Measurements from ENCODE around the gene ANKRD11.

The ANKRD11 gene

DNA sequence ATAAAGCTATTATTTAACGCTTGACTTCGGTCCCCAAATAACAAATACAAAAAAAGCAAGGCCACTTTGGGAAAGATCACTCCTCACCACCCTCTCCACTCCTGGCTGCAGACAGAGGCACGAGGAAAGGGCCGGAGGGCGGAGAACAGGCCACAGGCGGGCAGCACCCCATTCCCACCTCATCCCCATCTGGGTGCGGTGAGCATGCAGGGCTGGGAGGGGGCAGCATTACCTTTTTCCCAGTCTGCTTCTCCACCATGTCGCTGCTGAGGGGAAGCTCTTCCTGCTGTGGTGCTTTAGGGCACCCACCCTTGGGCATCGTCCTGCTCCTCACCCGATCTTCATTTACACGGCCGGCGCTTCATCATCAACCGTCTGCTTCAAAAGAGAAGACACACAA, 173.7 kb downstream of the ANKRD11 start:
- H3K4ac ChIP-seq (ENCODE audit: low read depth, low read length), result peak overlapping the region; percentile 82

DNA sequence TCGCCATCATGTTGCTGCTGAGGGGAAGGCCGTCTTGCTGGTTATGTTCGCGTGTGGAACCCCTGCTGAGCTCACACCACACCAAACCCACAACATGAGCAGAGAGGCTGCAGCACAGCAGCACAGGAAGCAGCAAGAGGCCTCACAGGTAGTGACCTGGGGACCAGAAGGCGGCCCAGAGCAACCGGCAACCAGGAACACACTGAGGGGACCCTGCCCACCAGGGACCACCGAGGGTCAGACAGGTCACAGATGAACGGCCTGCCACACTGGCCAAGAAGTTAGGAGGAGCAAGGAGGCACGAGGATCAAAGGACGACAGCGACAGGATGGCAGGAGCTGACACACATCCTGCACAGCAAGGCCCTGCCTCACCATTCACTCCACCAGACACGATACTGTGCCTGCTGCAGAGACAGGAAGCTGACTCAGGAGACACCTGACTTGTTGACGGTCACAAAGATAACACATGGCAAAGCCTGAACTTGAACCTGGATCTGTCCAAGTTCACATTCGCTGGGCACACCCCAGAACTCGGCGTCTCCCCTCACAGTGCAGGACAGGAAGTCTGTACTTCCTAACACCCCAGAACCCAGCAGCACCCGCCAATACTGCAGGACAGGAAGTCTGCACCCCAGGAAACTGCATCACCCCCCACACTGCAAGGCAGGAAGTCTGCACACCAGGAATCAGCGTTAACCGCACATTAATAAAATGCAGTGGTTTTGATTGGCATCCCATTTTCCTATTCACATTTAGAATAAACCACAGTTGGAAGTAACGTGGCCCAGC, 174.4 kb downstream of the ANKRD11 start:
- Histone ChIP-seq H3K14ac (ENCODE audit: low read length) (no peak overlapping the region), H3K4me2 (ENCODE audit: low read length) (no peak overlapping the region), H3K9ac (ENCODE audit: low read length) (no peak overlapping the region), H4K91ac (ENCODE audit: low read depth, low read length) (no peak overlapping the region), H3K23ac (ENCODE audit: low read length) (no peak overlapping the region), H3K27ac (ENCODE audit: low read depth, low read length) (no peak overlapping the region), H3K4me3 (ENCODE audit: low read depth, low read length) (no peak overlapping the region), H4K12ac (ENCODE audit: low read depth, low read length) (no peak overlapping the region), H4K8ac (ENCODE audit: low read depth, low read length) (no peak overlapping the region), H2BK120ac (ENCODE audit: insufficient read depth, low read length, poor library complexity) (no peak overlapping the region), H3K18ac (ENCODE audit: low read length) (no peak overlapping the region), H3K36me3 (ENCODE audit: control insufficient read depth in 1 of 2, insufficient read depth in 2 of 2, low read length in 2 of 2) (peaks cover 27 to 39% of the 10 kb centered on the region in 2 experiments), H3K79me2 (ENCODE audit: control insufficient read depth, insufficient read depth, low read length, poor library complexity) (peaks cover 17% of the 10 kb centered on the region), H2BK5ac (ENCODE audit: low read depth, low read length, poor library complexity) (no peak overlapping the region), H3K4ac (ENCODE audit: low read depth, low read length) (peak overlapping the region; percentile 48), H2AK5ac (ENCODE audit: low read length) (no peak overlapping the region), H3K4me1 (ENCODE audit: control insufficient read depth in 1 of 2, insufficient read depth in 2 of 2, low read length in 2 of 2) (peaks cover 25 to 30% of the 10 kb centered on the region in 2 experiments), H3K27me3 (ENCODE audit: insufficient read depth, low read length) (no peaks in the 10 kb centered on the region), H3K79me1 (ENCODE audit: low read length) (peaks cover 2% of the 10 kb centered on the region), H2AFZ (ENCODE audit: insufficient read depth, low read length, poor library complexity) (no peak overlapping the region), H3K9me3 (ENCODE audit: insufficient read depth, low read depth, low read length) (peaks cover 1% of the 10 kb centered on the region), H2BK12ac (ENCODE audit: low read length) (no peak overlapping the region)
- no CpG with 5 or more reads among the region's 20 CpGs for WGBS (ENCODE audit: extremely low coverage, insufficient coverage, insufficient read length)
- peak in 1 of 2 donors; percentile 14 for DNase-seq

More for the DNA sequence above, 173.7 kb downstream of the ANKRD11 start:
- Histone ChIP-seq H3K79me2 (ENCODE audit: control insufficient read depth, insufficient read depth, low read length, poor library complexity) (peaks cover 17% of the 10 kb centered on the region), H3K9me3 (ENCODE audit: insufficient read depth, low read depth, low read length) (peaks cover 1% of the 10 kb centered on the region), H2AFZ (ENCODE audit: insufficient read depth, low read length, poor library complexity) (no peak overlapping the region), H3K4me1 (ENCODE audit: control insufficient read depth in 1 of 2, insufficient read depth in 2 of 2, low read length in 2 of 2) (peaks cover 27 to 34% of the 10 kb centered on the region in 2 experiments), H3K4me2 (ENCODE audit: low read length) (no peak overlapping the region), H3K18ac (ENCODE audit: low read length) (peak overlapping the region; percentile 1), H4K8ac (ENCODE audit: low read depth, low read length) (no peak overlapping the region), H3K79me1 (ENCODE audit: low read length) (peaks cover 2% of the 10 kb centered on the region), H3K27ac (ENCODE audit: low read depth, low read length) (no peak overlapping the region), H4K91ac (ENCODE audit: low read depth, low read length) (no peak overlapping the region), H4K12ac (ENCODE audit: low read depth, low read length) (no peak overlapping the region), H3K9ac (ENCODE audit: low read length) (no peak overlapping the region), H2BK120ac (ENCODE audit: insufficient read depth, low read length, poor library complexity) (no peak overlapping the region), H2BK12ac (ENCODE audit: low read length) (no peak overlapping the region), H3K23ac (ENCODE audit: low read length) (no peak overlapping the region), H2BK5ac (ENCODE audit: low read depth, low read length, poor library complexity) (no peak overlapping the region), H3K36me3 (ENCODE audit: control insufficient read depth in 1 of 2, insufficient read depth in 2 of 2, low read length in 2 of 2) (peaks cover 27 to 39% of the 10 kb centered on the region in 2 experiments), H2AK5ac (ENCODE audit: low read length) (no peak overlapping the region), H3K4me3 (ENCODE audit: low read depth, low read length) (no peak overlapping the region), H3K27me3 (ENCODE audit: insufficient read depth, low read length) (no peaks in the 10 kb centered on the region), H3K14ac (ENCODE audit: low read length) (no peak overlapping the region)
- WGBS (ENCODE audit: extremely low coverage, insufficient coverage, insufficient read length), result no CpG with 5 or more reads among the region's 14 CpGs
- no peak for DNase-seq

DNA sequence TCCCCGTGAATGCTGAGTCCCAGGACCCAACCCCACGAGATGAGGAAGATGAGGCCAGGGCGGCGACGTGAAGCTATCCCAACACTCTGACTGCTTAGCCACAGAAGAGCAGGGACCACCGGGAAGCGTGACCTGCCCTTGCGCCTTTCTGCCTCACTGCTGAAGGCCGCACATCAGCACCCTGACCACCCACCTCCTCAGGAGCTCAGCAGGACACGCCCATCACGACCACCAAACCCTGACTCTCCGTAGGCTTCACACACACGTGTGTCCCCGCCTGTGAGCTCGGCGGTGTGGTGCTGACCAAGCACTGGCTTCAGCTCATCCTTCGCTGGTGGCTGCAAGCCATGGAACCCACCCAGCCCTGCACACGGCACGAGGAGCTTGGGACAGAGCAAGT, 175.1 kb downstream of the ANKRD11 start:
- H2BK12ac ChIP-seq (ENCODE audit: low read length), result no peak overlapping the region
- H3K9me3 ChIP-seq (ENCODE audit: insufficient read depth, low read depth, low read length), result peaks cover 1% of the 10 kb centered on the region
- no CpG with 5 or more reads among the region's 19 CpGs for WGBS (ENCODE audit: extremely low coverage, insufficient coverage, insufficient read length)
- no peak overlapping the region for H3K14ac ChIP-seq (ENCODE audit: low read length)
- H2BK5ac ChIP-seq (ENCODE audit: low read depth, low read length, poor library complexity), result no peak overlapping the region
- H3K79me1 ChIP-seq (ENCODE audit: low read length), result no peaks in the 10 kb centered on the region
- no peak for DNase-seq
- no peak overlapping the region for H3K18ac ChIP-seq (ENCODE audit: low read length)
- H2BK120ac ChIP-seq (ENCODE audit: insufficient read depth, low read length, poor library complexity), result no peak overlapping the region
- no peak overlapping the region for H3K27ac ChIP-seq (ENCODE audit: low read depth, low read length)
- H3K4me1 ChIP-seq (ENCODE audit: control insufficient read depth in 1 of 2, insufficient read depth in 2 of 2, low read length in 2 of 2), result peaks cover 18 to 23% of the 10 kb centered on the region in 2 experiments
- no peak overlapping the region for H4K8ac ChIP-seq (ENCODE audit: low read depth, low read length)
- H2AFZ ChIP-seq (ENCODE audit: insufficient read depth, low read length, poor library complexity), result no peak overlapping the region
- H3K27me3 ChIP-seq (ENCODE audit: insufficient read depth, low read length), result no peaks in the 10 kb centered on the region
- H4K12ac ChIP-seq (ENCODE audit: low read depth, low read length), result no peak overlapping the region
- peaks cover 17% of the 10 kb centered on the region for H3K79me2 ChIP-seq (ENCODE audit: control insufficient read depth, insufficient read depth, low read length, poor library complexity)
- H2AK5ac ChIP-seq (ENCODE audit: low read length), result no peak overlapping the region
- no peak overlapping the region for H4K91ac ChIP-seq (ENCODE audit: low read depth, low read length)
- no peak overlapping the region for H3K23ac ChIP-seq (ENCODE audit: low read length)
- H3K4ac ChIP-seq (ENCODE audit: low read depth, low read length), result peak overlapping the region; percentile 5
- peaks cover 29 to 41% of the 10 kb centered on the region in 2 experiments for H3K36me3 ChIP-seq (ENCODE audit: control insufficient read depth in 1 of 2, insufficient read depth in 2 of 2, low read length in 2 of 2)
- no peak overlapping the region for H3K4me3 ChIP-seq (ENCODE audit: low read depth, low read length)
- H3K9ac ChIP-seq (ENCODE audit: low read length), result no peak overlapping the region
- H3K4me2 ChIP-seq (ENCODE audit: low read length), result no peak overlapping the region

DNA sequence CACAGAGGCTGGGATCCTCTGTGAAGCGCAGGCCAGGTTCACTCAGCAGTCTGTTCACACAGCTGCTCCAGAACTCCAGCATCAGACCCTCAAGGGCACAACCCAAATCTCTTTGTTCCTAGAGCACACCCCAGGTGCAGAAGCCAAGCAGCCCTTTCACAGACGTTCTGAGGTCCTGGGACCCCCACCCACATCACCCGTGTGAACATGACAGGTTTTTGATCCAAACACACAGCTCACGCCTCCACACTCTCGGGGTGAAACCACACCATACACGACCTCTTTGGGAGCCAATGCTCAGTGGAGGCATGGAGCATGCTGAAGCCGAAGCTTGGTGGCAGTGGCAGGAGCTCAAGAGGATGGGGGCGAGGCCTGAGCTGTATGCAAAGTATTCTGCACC, 175.5 kb downstream of the ANKRD11 start:
- WGBS (ENCODE audit: extremely low coverage, insufficient coverage, insufficient read length), result no CpG with 5 or more reads among the region's 8 CpGs
- no peak overlapping the region for H4K8ac ChIP-seq (ENCODE audit: low read depth, low read length)

More for the DNA sequence above, 175.5 kb downstream of the ANKRD11 start:
- Histone ChIP-seq H2AFZ (ENCODE audit: insufficient read depth, low read length, poor library complexity) (no peak overlapping the region), H3K18ac (ENCODE audit: low read length) (no peak overlapping the region), H3K23ac (ENCODE audit: low read length) (no peak overlapping the region), H3K4me1 (ENCODE audit: control insufficient read depth in 1 of 2, insufficient read depth in 2 of 2, low read length in 2 of 2) (peaks cover 14 to 19% of the 10 kb centered on the region in 2 experiments), H3K4me3 (ENCODE audit: low read depth, low read length) (no peak overlapping the region), H3K79me1 (ENCODE audit: low read length) (no peaks in the 10 kb centered on the region), H3K27ac (ENCODE audit: low read depth, low read length) (no peak overlapping the region), H3K79me2 (ENCODE audit: control insufficient read depth, insufficient read depth, low read length, poor library complexity) (peaks cover 17% of the 10 kb centered on the region), H3K9ac (ENCODE audit: low read length) (no peak overlapping the region), H3K36me3 (ENCODE audit: control insufficient read depth in 1 of 2, insufficient read depth in 2 of 2, low read length in 2 of 2) (peaks cover 32 to 44% of the 10 kb centered on the region in 2 experiments), H2BK12ac (ENCODE audit: low read length) (no peak overlapping the region), H2BK120ac (ENCODE audit: insufficient read depth, low read length, poor library complexity) (no peak overlapping the region), H3K4me2 (ENCODE audit: low read length) (no peak overlapping the region), H2BK5ac (ENCODE audit: low read depth, low read length, poor library complexity) (no peak overlapping the region), H4K12ac (ENCODE audit: low read depth, low read length) (no peak overlapping the region), H3K14ac (ENCODE audit: low read length) (no peak overlapping the region), H3K9me3 (ENCODE audit: insufficient read depth, low read depth, low read length) (peaks cover 1% of the 10 kb centered on the region), H4K91ac (ENCODE audit: low read depth, low read length) (no peak overlapping the region), H3K27me3 (ENCODE audit: insufficient read depth, low read length) (no peaks in the 10 kb centered on the region), H2AK5ac (ENCODE audit: low read length) (no peak overlapping the region), H3K4ac (ENCODE audit: low read depth, low read length) (no peak overlapping the region)
- DNase-seq, result no peak

All from trophoblast cell (in vitro differentiated cells and primary cell).